Loucy (cell line): ENCODE data around the gene ATG7.

Experiments
- EZH2phosphoT487 ChIP-seq: fragments of 200-600 bp; IDR thresholded peaks from 2 replicates; pipeline ENCODE4 v1.6.1; 2018; ENCODE audit warnings: antibody characterized with exemption, mild to moderate bottlenecking, moderate library complexity, borderline replicate concordance
- TF ChIP-seq, protein P1 (sequence below): fragments of 200-600 bp; sonication (generic); conservative IDR thresholded peaks from 2 replicates; pipeline ENCODE4 v1.5.1; 2014; ENCODE audit warnings: mild to moderate bottlenecking, antibody characterized with exemption, low read length

DNA sequence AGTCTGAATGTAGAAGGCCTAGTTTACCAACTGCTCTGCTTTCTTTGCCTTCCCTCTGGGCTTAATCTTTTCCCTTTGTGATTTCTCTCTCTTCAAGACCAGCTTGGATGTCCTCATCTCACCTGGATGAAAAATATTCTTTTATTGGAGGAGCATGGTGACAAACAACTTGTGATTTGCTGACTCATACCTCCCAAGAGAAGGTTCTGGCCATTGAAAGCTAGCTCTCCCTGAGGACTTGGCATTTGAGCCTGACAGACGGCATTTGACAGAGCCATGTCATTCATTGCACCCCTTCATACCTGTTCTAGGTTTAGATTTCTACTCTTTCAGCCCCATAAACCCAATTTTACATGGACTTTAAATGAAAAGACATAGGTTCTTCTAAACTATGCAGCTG, 33.3 kb downstream of the ATG7 start:
- TF ChIP-seq, protein P1, sequence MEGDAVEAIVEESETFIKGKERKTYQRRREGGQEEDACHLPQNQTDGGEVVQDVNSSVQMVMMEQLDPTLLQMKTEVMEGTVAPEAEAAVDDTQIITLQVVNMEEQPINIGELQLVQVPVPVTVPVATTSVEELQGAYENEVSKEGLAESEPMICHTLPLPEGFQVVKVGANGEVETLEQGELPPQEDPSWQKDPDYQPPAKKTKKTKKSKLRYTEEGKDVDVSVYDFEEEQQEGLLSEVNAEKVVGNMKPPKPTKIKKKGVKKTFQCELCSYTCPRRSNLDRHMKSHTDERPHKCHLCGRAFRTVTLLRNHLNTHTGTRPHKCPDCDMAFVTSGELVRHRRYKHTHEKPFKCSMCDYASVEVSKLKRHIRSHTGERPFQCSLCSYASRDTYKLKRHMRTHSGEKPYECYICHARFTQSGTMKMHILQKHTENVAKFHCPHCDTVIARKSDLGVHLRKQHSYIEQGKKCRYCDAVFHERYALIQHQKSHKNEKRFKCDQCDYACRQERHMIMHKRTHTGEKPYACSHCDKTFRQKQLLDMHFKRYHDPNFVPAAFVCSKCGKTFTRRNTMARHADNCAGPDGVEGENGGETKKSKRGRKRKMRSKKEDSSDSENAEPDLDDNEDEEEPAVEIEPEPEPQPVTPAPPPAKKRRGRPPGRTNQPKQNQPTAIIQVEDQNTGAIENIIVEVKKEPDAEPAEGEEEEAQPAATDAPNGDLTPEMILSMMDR: no peak
- TF ChIP-seq EZH2phosphoT487: no peak
